KMS-11 (cell line): Measurements from ENCODE around the gene TLL2.

Experiments used
- H2AFZ ChIP-seq: fragments of 200-600 bp; sonication (generic); 2 replicates; pipeline ENCODE4 v1.6.1; 2016; ENCODE audit warnings: antibody characterized with exemption, mixed run types, low read depth
- H3K27ac ChIP-seq: fragments of 200-600 bp; sonication (generic); 2 replicates; pipeline ENCODE4 v1.6.1; 2016; ENCODE audit warnings: mild to moderate bottlenecking, mixed run types
- H3K27me3 ChIP-seq: fragments of 200-600 bp; sonication (generic); 2 replicates; pipeline ENCODE4 v1.6.1; 2017; ENCODE audit warnings: mild to moderate bottlenecking, low read depth, mixed run types, moderate library complexity; ENCODE audit not compliant: insufficient read depth
- H3K36me3 ChIP-seq: fragments of 200-600 bp; sonication (generic); 2 replicates; pipeline ENCODE4 v1.6.1; 2017; ENCODE audit warnings: mild to moderate bottlenecking, mixed run types; ENCODE audit not compliant: insufficient read depth
- H3K4me1 ChIP-seq: fragments of 200-600 bp; sonication (generic); 2 replicates; pipeline ENCODE4 v1.6.1; 2016; ENCODE audit warnings: mild to moderate bottlenecking, low read depth, mixed run types; ENCODE audit not compliant: poor library complexity, severe bottlenecking
- H3K4me2 ChIP-seq: fragments of 200-600 bp; sonication (generic); 2 replicates; pipeline ENCODE4 v1.7.0; 2016; ENCODE audit warnings: mild to moderate bottlenecking, mixed run types
- H3K4me3 ChIP-seq: fragments of 200-600 bp; sonication (generic); IDR thresholded peaks from 2 replicates; pipeline ENCODE4 v1.6.1; 2017; ENCODE audit warnings: low read depth, low read length, mixed read lengths; ENCODE audit not compliant: insufficient read depth
- H3K79me2 ChIP-seq: fragments of 200-600 bp; sonication (generic); 2 replicates; pipeline ENCODE4 v1.6.1; 2016; ENCODE audit warnings: low read depth, mixed run types; ENCODE audit not compliant: insufficient read depth
- H3K9ac ChIP-seq: fragments of 200-600 bp; sonication (generic); 2 replicates; pipeline ENCODE4 v1.6.1; 2016; ENCODE audit warnings: mild to moderate bottlenecking, mixed run types
- H4K20me1 ChIP-seq: fragments of 200-600 bp; sonication (generic); 2 replicates; pipeline ENCODE4 v1.6.1; 2016; ENCODE audit warnings: mild to moderate bottlenecking, mixed run types; ENCODE audit not compliant: insufficient read depth
- CTCF ChIP-seq: fragments of 200-600 bp; sonication (generic); conservative IDR thresholded peaks from 2 replicates; pipeline ENCODE4 v1.6.1; 2017; ENCODE audit warnings: low read depth, mild to moderate bottlenecking, antibody characterized with exemption, low read length, moderate library complexity, mixed read lengths

The TLL2 gene

GRCh38 chr10:96411716-96412320, 101.9 kb downstream of the TLL2 start:
- Histone ChIP-seq H3K4me3 (no peak overlapping the region), H2AFZ (no peak overlapping the region), H3K36me3 (no peaks in the 10 kb centered on the region), H3K4me2 (no peak overlapping the region), H3K4me1 (peaks cover 18% of the 10 kb centered on the region), H4K20me1 (no peaks in the 10 kb centered on the region), H3K9ac (no peak overlapping the region), H3K79me2 (no peaks in the 10 kb centered on the region), H3K27ac (no peak overlapping the region), H3K27me3 (no peaks in the 10 kb centered on the region)
- no peak for TF ChIP-seq CTCF

GRCh38 chr10:96410296-96410695, 103.4 kb downstream of the TLL2 start:
- Histone ChIP-seq H3K27ac (no peak overlapping the region), H2AFZ (no peak overlapping the region), H4K20me1 (no peaks in the 10 kb centered on the region), H3K4me3 (no peak overlapping the region), H3K4me2 (no peak overlapping the region), H3K36me3 (no peaks in the 10 kb centered on the region), H3K9ac (no peak overlapping the region), H3K4me1 (peaks cover 2% of the 10 kb centered on the region), H3K79me2 (no peaks in the 10 kb centered on the region), H3K27me3 (no peaks in the 10 kb centered on the region)
- no peak for TF ChIP-seq CTCF

- no peaks in the 10 kb centered on the region for H4K20me1 ChIP-seq
- no peaks in the 10 kb centered on the region for H3K36me3 ChIP-seq
- no peak for TF ChIP-seq CTCF
- no peak overlapping the region for H3K9ac ChIP-seq
- no peak overlapping the region for H3K27ac ChIP-seq
- H3K27me3 ChIP-seq, result no peaks in the 10 kb centered on the region
- H3K4me2 ChIP-seq, result no peak overlapping the region
- H2AFZ ChIP-seq, result no peak overlapping the region
- no peaks in the 10 kb centered on the region for H3K4me1 ChIP-seq
- H3K4me3 ChIP-seq, result no peak overlapping the region
- no peaks in the 10 kb centered on the region for H3K79me2 ChIP-seq
Measured at GRCh38 chr10:96408201-96408600, 105.5 kb downstream of the TLL2 start.

DNA sequence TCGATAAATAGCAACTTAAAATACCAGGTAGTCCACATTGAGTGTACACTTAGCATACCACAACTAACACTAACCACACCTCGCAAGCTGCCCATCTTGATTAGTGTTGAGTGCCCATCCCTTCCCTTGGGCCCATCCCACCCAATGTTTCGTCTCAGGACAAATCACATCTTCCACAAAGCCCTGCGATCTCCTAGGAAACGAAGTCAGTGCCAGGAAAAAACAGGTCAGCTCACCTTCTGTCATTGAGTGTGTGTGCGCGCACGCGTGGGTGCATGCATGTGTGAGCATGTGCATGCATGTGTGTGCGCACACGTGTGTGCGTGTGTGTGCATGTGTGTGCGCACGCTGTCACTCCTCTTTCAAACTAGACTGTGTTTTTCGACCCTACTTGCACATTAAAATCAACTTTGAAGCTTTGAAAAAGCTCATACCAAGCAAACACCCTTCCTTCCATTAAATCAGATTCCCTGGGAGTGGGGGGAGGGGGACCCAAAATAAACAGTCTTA, 106.1 kb downstream of the TLL2 start:
- Histone ChIP-seq H3K4me3 (no peak overlapping the region), H3K27me3 (no peaks in the 10 kb centered on the region), H2AFZ (no peak overlapping the region), H3K4me1 (no peaks in the 10 kb centered on the region), H3K27ac (no peak overlapping the region), H3K4me2 (no peak overlapping the region), H3K36me3 (no peaks in the 10 kb centered on the region), H4K20me1 (no peaks in the 10 kb centered on the region), H3K79me2 (no peaks in the 10 kb centered on the region), H3K9ac (no peak overlapping the region)
- no peak for TF ChIP-seq CTCF
